VCaP (cell line): ENCODE measurements around the gene DAD1.
A peak's percentile ranks its signal among the peaks of the same experiment; 100 is the strongest.
"Not testable (repeated sequence)": the region's sequence is repeated elsewhere in the genome, so short reads cannot be mapped to it uniquely, and the experiment has no call there.

Source experiments
- H3K27ac ChIP-seq: fragments of 450-650 bp; 2 replicates; pipeline ENCODE4 v1.5.1; 2017
- CTCF ChIP-seq: fragments of 450-650 bp; conservative IDR thresholded peaks from 2 replicates; pipeline ENCODE4 v1.5.1; 2017; ENCODE audit warnings: mild to moderate bottlenecking, moderate library complexity

Gene DAD1

GRCh38 chr14:22589096-22589839 is at the start of gene DAD1:
DAD1 (minus strand) TSS chr14:22589224; CDS start chr14:22589157, 67 bp downstream.
- peak within 1 kb of the TSS; percentile 72 for H3K27ac ChIP-seq
- TF ChIP-seq CTCF: no peak

- not testable (repeated sequence) for H3K27ac ChIP-seq
These were observed 47.0 kb upstream of the DAD1 start for GRCh38 chr14:22635980-22636379.

- TF ChIP-seq CTCF: no peak
- H3K27ac ChIP-seq: no peak overlapping the region
These were observed 45.3 kb upstream of the DAD1 start for GRCh38 chr14:22634233-22634900.

- H3K27ac ChIP-seq: no peak overlapping the region
- TF ChIP-seq CTCF: no peak
These were observed 41.5 kb upstream of the DAD1 start for GRCh38 chr14:22630486-22630885.

GRCh38 chr14:22630066-22630465 is 41.0 kb upstream of the DAD1 start:
- H3K27ac ChIP-seq: no peak overlapping the region
- TF ChIP-seq CTCF: no peak

- TF ChIP-seq CTCF: no peak
- no peak overlapping the region for H3K27ac ChIP-seq
These were observed 40.3 kb upstream of the DAD1 start for GRCh38 chr14:22629361-22629760.

GRCh38 chr14:22627506-22628263 is 38.7 kb upstream of the DAD1 start:
- H3K27ac ChIP-seq: 0 out of 2 replicates have a peak overlapping the region, but pooled peaks have one; percentile 16
- TF ChIP-seq CTCF: no peak
